HG03342 (cell line): ENCODE results near the gene FSD1L.
"Not testable (repeated sequence)": the region's sequence is repeated elsewhere in the genome, so short reads cannot be mapped to it uniquely, and the experiment has no call there.

Experiments used
- ATAC-seq: cut with Tn5 transposase; IDR thresholded peaks from one replicate; pipeline ENCODE4 v1.9.1; 2021; ENCODE audit warnings: mild to moderate bottlenecking, moderate library complexity; ENCODE audit not compliant: unreplicated experiment

The FSD1L gene

GRCh38 chr9:105483618-105484017, 35.8 kb downstream of the FSD1L start:
- ATAC-seq = peak; percentile 59

- no peak for ATAC-seq
Measured at GRCh38 chr9:105484226-105484625, 36.4 kb downstream of the FSD1L start.

- ATAC-seq = no peak
Measured at GRCh38 chr9:105485131-105485530, 37.3 kb downstream of the FSD1L start.

- no peak for ATAC-seq
Measured at GRCh38 chr9:105496826-105497225, 49.0 kb downstream of the FSD1L start.

GRCh38 chr9:105497704-105498103, 49.9 kb downstream of the FSD1L start:
- ATAC-seq = no peak

- ATAC-seq = peak; percentile 88
Measured at GRCh38 chr9:105500108-105500766, 52.4 kb downstream of the FSD1L start.

GRCh38 chr9:105501414-105501813, 53.6 kb downstream of the FSD1L start:
- no peak for ATAC-seq

GRCh38 chr9:105502276-105502675, 54.4 kb downstream of the FSD1L start:
- no peak for ATAC-seq

- no peak for ATAC-seq
Measured at GRCh38 chr9:105503881-105504280, 56.0 kb downstream of the FSD1L start.

GRCh38 chr9:105507096-105507790, 59.4 kb downstream of the FSD1L start:
- no peak for ATAC-seq

- no peak for ATAC-seq
Measured at GRCh38 chr9:105508530-105508929, 60.7 kb downstream of the FSD1L start.

- peak; percentile 77 for ATAC-seq
Measured at GRCh38 chr9:105510024-105510423, 62.2 kb downstream of the FSD1L start.

GRCh38 chr9:105511446-105511845, 63.6 kb downstream of the FSD1L start:
- ATAC-seq = no peak

GRCh38 chr9:105515811-105516413, 68.1 kb downstream of the FSD1L start:
- no peak for ATAC-seq

GRCh38 chr9:105519710-105520369, 72.0 kb downstream of the FSD1L start:
- peak; percentile 70 for ATAC-seq

- not testable (repeated sequence) for ATAC-seq
Measured at GRCh38 chr9:105520992-105521391, 73.2 kb downstream of the FSD1L start.

GRCh38 chr9:105522618-105523385, 75.0 kb downstream of the FSD1L start:
- ATAC-seq = peak; percentile 59

GRCh38 chr9:105531530-105531929, 83.7 kb downstream of the FSD1L start:
- ATAC-seq = no peak

GRCh38 chr9:105535920-105536668, 88.3 kb downstream of the FSD1L start:
- ATAC-seq = peak; percentile 45

GRCh38 chr9:105539452-105539851, 91.6 kb downstream of the FSD1L start:
- ATAC-seq = no peak
